ENCODE results near the gene KIRREL3.
A peak's percentile ranks its signal among the peaks of the same experiment; 100 is the strongest.

KIRREL3 gene

DNA sequence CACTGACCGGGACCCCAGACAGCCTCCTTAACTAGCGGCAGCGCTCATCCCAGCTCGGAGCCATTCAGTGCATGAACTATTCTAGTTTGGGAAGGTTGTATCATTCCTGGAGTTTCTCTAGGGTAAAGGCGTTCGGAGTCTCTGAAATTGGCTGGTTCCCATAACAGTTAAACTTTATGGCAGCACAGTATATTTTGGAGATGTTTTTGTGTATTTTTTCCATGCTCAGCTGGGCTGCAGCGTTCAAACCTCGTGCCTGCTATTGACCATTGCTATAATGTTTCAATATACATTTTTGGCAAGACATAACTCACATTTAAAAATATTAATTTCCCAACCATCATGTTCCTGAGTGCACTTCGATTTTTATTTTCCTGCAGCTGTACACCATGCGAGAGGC, 475.4 kb downstream of the KIRREL3 start:
- no peak for DNase-seq

DNA sequence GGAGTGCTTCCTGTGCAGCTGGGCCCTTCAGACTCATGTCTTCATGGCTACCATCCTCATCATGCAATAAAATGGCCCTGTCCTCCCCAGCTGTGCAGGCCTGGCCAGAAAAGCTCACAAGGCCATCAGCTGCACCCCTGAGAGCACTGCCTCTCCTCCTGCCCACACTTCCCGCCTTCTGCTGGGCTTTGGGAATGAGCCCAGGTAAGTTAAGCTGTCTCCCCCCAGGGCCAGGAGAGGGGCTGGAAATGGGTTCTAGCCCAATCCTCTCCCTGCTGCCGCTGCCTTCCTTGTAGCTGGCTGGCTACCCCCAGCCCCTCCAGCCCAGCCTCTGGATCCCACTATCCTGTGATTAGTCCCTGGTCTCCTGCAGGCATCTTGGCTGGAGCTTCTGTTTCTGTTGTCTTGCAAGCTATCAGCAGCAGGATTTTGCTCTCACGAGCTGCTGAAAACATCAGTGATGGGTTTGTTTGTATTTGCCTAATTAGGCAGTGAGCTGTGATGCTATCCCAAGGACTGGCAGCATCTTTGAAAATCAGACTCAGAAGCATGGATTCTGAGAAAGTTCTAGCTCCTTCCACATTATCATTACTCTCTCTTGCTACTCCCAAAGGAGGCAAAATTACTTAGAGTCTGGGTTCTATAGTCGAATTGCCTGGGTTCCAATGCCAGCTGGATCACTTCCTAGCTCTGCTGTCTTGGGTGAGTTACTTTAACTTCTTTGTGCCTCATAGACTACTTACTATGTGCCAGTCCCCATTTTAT, 476.9 kb downstream of the KIRREL3 start:
- DNase-seq = no peak

DNA sequence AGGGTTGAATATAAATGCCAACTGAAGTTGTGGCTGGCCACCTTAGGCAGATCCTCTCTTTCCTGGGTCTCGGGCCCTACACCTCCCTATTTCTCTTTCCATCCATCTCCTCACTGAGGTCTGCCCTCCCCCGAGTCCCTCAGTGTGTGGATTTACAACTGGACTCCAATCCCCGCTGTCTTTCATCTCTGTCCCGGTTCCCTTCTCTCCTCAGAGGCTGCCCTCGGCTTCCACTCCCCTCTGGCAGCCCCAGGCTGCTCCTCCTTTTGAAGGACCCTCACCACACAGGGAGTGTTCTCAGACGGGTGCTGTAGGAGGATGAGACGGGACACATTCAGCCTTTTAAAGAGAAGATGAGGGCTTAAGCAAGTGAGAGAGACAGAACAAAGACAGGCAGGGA, 478.0 kb downstream of the KIRREL3 start:
- DNase-seq = no peak

DNA sequence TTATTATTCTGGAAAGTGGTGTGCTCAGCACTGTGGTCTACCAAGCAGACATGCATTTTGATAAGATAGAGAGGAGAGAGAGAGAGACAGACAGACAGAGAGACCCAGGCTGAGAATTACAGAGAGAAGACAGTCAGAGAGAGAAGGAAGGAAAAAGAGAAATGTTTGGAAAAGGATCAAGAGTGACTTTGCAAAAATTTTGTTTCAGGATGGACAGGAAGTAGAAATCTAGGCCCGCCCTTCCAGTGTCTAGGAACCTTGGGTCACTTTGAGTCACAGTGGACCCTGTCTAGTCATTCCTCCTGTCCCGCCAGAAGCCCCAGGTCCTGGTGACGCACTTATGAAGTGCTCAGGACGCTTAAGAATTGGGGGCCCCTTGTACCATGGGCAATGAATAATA, 478.4 kb downstream of the KIRREL3 start:
- DNase-seq = no peak

DNA sequence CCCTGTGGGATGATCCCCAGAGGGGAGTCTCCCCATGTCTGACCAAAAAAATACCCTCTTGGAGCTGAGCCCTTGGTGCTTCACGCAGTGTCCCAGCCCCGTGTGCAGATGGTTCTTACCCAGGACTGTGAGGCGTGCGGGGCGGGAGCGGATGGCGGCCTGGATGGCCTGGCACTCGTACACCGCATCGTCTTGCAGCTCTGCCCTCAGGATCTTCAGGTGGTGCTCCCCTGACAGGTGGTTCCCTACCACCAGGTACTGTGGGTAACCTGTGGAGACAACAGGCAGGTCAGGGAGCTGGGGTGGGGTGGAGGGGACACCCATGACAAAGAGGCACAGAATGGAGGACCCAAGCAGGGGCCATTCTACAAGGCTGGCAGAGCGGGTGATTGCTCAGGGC, 479.4 kb downstream of the KIRREL3 start:
- DNase-seq = no peak

DNA sequence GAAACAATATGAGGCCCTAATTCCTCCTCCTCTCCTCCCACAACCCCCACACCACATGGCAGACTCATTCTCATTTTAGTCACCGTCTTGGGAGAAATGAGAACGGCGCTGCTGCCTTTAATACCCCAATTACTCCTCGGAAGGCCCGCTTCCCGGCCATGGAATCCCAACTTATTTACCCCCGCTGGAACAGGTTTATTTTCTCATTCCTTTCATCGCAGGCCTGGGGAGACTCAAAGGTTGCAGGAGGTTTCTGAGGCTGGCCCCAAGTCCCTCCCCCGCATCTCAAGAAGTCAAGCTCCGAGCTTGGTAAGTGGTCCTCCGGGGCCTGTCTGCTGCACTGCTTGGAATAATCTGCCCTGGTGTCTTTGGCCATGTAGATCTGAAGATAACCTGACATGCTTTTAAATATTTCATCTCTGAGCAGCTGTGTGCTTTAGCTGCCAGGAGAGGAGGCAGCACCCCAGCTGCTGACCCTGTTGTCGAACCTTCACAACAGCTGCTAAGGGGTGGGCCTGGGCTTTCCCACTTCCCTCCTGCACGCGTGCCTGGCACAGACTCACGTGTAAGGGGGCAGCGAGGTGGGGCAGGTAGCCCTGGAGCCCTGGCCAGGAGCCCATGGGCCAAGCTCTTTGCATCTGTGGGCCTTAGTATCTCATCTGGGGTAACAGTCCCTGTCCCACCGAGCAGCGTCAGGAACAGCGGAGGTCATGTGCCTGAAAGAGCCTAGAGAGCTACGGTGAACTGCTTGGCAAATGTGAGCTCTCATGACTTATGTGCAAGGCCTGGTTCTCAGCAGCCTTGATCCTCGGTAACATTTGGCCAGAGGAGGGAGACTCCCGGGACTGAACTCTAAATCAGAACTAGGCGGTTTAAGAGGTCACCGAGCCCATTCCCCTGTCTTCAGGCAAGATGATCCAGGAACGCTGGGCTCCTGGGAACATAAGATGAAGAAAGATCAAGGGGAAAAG, 480.5 kb downstream of the KIRREL3 start:
- no peak for DNase-seq

DNA sequence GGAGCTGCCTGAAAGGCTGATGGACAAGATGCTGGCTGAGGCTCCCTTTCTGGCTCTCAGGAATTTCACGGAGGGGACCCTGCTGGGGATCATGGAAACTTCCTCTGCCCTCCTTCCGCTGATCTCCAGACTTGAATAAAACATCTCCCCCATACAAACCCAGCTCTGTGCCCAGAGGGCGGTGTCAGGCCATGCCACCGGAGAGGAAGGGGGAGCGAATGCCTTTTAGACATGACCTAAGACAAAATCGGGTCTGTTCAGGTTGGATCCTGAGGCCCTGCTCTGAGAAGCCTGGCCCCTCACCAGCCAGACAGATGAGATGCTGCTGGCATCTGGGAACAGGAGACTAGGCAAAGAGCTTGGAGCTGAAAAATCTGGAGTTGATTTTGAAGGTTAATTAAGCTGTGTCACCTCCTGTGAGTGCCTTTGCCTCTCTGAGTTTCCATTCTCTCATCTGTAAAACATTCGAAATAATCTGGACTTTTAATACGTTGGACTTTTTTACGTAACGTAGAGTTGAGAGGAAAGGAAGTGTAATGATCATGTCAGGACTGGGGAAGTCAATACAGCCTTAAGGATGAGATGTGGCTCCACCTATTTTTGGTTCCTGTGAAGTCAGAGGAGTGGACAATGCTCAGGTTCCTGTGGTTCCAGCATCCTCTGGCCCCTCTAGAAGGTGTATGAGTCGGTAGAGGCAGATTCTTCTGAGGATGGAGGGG, 481.4 kb downstream of the KIRREL3 start:
- DNase-seq = peak; percentile 38

DNA sequence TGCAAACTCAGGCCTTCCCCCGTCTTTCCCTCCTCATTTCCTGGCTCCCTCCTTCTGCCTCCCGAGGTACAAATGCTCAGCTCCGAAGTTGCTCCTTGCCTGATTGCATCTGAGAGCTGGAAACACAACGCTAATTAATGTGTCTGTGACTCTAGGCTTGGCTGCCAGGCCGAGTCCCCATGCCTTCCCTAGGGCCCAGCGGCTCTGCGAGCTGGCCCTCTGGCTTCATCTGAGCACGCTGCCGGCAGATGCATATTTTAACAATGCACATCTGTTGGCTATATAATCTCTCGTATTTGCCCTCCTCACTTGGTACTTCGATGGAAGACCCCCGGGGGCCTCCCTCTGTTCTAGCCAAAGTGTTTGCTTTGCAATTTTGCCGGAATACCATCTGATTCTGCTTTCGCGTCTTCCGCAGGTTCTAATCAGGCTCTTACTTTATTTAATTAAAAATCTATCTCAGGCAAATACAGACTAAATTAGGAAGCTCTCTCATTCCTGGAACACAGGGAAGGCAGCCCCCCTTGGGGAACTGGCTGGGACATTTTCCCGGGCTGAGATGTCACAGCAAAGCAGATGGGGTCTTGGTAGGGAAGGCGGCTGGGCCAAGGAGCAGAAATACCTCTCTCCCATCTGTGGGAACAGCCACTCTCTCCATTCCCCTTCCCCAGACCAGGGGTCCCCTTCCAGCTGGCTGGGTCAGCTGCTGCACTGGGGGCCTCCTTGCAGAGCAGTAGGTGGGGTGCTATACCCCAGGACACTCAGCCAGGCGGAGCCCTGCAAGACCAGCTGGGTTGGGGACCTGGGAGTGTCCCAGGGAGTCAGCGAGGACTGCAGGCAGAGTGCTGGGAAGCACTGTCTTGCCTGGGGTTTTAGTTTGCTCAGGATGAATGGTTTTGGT, 482.2 kb downstream of the KIRREL3 start:
- no peak for DNase-seq

DNA sequence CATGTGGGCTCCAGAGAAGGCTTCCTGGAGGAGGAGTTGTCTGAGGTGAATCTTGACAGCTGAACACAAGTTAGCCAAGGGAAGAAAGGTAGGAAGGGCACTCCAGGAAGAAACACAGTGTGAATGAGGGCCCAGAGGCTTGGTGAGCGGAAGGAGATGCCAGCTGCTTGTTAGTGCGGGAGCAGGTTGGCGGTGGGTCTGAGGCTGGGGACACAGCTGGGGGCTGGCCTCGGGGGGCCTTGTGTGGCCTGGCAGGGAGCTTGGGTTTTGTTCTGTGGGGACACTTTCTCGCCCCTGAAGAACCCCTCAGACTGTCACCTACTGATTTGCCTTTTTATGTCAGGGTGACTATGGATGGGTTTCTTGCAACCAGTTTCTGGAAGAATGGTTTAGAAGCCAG, 485.1 kb downstream of the KIRREL3 start:
- DNase-seq = no peak

DNA sequence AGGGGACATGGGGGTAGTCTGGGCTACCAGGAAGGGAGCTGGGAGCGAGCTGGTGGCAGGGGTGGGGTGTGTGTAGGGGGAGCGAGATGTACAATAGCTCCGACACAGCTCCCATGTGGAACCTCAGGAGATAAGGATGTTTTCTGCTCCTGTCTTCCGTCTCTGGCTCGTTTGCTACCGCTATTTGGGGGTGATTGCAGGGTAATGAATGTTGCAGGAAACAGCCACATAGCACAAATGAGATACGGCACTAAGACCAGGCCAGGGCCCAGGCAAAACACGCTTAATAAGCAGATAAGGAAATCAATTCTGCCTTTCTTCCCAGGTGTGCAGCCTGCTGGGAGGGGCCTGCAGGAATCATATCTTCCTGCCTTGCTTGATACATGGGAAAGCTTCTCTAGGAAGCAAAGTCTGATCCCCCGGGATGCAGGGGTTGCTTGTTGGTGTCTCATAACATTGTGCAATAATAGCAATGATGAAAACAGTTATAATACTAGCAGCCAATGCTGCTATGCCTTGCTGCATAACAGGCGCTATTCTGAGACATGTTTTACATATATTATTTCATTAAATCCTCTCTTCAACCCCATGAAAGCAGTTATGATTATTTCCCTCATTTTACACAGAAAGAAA, 486.4 kb downstream of the KIRREL3 start:
- peak; percentile 18 for DNase-seq

DNA sequence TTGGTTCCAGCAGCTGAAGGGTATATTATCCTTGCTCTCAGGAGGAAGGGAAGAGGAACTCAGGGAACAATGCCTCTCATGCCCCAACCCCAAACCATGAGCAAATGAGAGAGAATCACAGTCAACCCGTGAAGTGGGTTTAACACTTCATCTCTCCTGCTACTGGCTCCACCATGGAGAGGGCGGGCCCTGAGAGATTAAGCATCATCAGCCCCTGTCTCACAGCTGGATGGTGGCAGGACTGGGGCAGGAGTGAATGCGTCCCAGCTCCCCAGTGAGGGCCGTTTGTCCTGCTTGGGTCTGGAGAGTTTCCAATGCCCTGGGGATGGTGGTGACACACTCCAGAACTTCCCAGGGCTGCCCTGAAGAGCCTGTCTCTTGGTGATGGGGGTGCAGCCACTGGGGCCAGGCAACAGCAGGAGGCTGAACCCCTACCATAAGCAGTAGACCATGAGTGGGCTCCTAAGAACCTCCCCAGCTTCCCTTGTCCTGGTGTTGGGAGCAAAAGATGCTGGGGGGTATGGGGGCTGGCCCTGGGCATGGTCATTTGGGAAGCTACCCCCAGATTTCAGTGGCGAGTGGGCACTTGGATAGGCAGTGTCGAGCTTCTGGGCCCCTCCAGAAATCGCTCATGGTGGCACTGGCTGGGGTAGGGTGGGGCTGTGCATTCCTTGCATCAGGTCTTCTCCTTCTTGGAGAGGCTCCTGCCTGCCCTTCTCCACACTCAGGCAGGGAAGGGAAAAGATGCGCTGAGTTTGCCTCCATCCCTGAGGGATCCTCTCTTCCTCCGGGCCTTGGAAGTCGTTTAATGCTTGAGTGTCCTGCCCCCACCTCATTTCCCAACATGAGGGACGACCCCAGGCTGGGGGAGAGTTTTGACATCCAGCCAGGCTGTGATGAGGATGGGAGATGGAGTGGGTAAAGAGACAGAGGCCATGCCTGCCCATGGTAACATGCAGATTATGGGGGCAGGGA, 487.5 kb downstream of the KIRREL3 start:
- no peak for DNase-seq

DNA sequence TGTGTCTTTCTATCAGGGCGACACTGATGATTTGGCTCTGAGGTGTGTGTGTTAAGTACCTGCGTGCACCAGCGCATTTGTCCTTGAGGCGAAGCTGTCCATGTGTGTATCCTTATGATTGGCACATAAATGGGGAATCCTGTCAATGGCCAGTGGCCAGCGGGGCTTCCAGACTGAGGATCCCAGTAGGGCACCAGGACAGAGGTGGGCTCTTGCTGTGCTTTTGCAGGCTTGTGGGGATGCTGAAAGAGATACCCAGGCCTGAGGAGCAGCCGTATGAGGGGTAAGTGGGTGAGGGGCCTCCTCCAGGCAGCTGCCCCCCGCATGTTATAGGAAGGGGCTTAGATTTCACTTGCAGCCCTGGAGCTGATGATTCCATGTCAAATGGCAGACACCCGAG, 488.3 kb downstream of the KIRREL3 start:
- DNase-seq = no peak

DNA sequence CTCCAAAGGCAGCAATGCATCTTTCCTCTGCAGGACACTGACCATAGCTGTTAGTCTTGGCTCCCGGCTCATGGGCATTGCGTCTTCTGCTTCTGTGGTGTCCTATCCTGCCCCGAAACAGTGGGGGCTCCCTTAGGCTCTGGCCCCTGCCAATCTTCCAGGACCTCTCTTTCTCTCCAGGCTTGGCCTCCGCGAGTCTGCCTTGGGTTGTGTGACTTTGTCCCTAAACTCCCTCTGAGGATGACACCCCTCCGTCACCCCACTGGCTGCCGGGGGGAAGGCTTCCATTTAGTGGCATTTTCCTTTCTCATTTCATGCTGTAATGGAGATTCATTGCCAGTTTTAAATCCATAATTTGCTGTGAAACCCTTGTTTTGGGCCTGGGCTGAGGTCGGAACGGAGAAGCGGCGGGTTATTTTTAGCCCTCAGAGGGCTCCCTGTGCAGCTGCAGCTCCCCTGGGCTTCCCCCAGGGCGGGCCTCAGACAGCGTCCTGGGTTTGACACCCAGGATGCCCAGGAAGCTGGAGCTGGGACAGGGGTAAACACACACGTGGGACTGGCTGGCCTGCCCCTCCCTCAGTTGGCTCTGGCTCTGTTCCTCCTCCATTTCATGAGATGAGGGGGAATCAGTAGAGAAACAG, 489.0 kb downstream of the KIRREL3 start:
- DNase-seq = no peak

DNA sequence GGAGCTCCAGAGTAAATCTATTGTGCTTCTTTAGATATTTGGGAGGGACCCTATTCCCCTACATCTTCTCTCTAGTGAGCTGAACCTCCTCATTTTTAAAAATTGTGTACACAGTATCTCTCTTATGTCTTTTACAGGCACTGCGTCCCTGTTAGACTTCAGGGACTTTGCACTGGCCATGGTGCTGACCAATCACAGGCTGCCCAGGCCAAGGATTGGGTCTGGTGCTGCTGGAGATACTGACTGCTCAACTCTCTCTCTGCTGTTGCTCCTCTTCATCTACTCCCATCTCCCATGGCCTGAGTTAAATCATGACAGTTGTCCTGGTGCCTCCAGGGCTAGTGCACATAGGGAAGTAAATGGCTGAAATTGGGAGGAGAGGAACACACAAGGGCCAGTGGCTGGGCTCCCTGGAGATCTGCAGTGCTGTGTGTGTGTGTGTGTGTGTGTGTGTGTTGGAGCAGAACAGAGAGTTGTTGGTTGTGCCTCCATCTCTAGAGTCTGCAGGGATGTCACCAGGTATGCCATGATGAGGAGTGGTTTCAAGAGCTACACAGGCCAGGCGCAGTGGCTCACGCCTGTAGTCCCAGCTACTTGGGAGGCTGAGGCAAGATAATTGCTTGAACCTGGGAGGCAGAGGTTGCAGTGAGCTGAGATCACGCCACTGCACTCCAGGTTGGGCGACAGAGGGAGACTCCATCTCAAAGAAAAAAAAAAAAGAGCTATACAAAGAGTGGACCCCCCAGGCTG, 489.8 kb downstream of the KIRREL3 start:
- no peak for DNase-seq

DNA sequence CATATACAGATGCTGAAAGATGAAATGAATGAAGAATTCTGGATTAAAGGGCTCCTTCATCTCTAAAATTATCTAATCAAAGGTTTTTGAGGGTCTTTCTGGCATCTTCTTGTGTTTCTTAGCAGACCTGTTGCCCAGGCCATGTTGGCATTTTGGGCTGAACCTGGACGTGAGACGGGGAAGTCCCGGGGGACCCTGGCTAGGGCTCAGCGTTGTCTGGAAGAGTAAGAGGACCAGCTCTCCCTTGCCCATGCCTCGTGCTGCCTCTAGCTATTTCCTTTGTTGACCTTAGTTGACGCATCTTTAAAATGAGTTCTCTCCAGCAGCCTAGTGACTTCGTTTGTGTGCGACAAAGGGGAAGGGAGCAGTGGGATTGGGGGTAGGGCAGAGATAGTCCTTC, 492.9 kb downstream of the KIRREL3 start:
- no peak for DNase-seq

DNA sequence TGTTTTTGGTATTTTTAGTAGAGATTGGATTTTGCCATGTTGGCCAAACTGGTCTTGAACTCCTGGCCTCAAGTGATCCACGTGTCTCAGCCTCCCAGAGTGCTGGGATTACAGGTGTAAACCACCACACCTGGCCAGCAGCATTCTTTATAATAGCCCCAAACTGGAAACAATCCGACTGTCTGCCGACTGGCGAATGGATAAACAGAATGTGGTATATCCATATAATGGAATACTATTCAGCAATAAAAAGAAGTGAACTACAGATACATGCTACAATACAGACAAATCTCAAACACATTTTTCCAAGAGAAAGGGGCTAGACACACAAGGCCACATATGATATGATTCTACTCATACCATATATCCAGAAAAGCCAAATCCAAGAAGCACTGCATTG, 493.8 kb downstream of the KIRREL3 start:
- no peak for DNase-seq

DNA sequence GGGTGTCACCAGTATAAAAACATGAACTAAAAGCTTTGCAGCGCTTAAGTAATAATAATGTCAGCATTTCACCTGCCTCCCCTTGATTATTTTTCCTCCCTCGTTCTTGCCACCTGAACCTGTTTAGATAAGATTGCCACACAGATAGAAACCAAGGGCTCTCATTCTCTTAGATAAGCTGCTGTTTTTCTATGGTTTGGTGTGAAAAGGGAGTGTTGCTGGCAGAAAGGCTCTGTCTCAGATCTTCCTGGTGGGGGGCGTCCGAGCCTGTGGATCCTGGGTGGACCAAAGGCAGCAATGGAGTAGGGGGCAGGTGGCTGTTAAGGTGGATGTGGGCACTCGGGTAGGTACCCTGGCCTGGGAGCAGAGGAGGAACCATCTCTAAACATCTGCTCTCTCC, 497.6 kb downstream of the KIRREL3 start:
- no peak for DNase-seq

DNA sequence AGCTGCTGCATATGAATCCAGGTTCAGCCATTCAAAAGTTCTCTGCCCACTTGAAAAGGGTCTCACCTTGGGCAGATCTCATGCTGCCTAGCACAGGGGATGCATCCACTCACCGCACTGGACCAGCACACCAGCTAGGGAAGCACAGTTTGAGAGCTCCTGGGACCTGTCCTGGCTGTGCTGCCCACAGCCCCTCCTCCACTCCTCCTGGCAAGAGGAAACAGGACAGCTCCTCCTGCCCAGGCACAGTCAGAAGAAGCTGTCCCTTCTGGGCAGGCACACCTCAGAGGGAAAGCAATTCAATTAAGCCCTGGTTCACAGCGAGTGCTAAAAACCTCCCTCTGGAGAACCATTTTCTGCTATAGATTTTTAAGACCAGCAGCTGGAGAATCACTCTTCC, 498.4 kb downstream of the KIRREL3 start:
- DNase-seq = no peak

DNA sequence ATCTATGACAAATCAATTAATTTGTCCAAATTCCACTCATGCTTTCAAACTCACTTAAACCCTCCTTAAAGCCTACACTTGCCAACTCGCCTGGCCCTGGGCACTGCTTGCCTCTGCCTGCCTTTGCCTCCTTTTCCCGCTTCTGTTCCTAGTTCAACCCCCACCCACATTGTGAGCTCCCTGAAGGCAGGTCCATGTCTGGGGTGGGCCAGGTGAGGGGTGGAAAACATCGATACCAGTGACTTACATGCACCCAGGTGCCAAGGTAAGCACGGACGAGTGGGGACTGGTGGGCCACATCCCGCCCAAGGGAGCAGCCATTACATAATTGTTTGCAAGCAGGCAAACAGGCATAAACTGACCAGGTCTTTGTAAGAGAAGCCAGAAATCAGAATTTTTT, 498.9 kb downstream of the KIRREL3 start:
- DNase-seq = no peak

Measured in fibroblast of skin of scalp (primary cell).